ENCODE results near the gene ITGA1.
A peak's percentile ranks its signal among the peaks of the same experiment; 100 is the strongest.

Gene ITGA1

GRCh38 chr5:52840277-52841050, 52.7 kb downstream of the ITGA1 start:
- no peak overlapping the region for H3K9ac ChIP-seq (ENCODE audit: low read depth, low read length, poor library complexity)
- DNase-seq (ENCODE audit: low spot score): no peak
- no peak overlapping the region for H2BK120ac ChIP-seq (ENCODE audit: low read depth, low read length)
- no peak overlapping the region for H4K91ac ChIP-seq (ENCODE audit: low read depth, low read length, poor library complexity)
- no peak overlapping the region for H4K8ac ChIP-seq (ENCODE audit: low read depth, low read length)
- no CpG with 5 or more reads among the region's 8 CpGs for WGBS, 2 donors (ENCODE audit: extremely low coverage in 2 of 2, insufficient read length in 2 of 2, insufficient replicate concordance in 1 of 2)
- H2BK15ac ChIP-seq (ENCODE audit: low read length): no peak overlapping the region
- H3K4me3 ChIP-seq (ENCODE audit: low read length in 2 of 2): no peak overlapping the region
- no peak overlapping the region for H3K4me2 ChIP-seq (ENCODE audit: insufficient read depth, low read length, poor library complexity, severe bottlenecking)
- H2BK5ac ChIP-seq (ENCODE audit: low read length): no peak overlapping the region
- H3K18ac ChIP-seq (ENCODE audit: low read length): no peak overlapping the region
- H3K23ac ChIP-seq (ENCODE audit: low read depth, low read length, poor library complexity): no peak overlapping the region
- peaks cover 3 to 4% of the 10 kb centered on the region in 2 donors for H3K4me1 ChIP-seq (ENCODE audit: control insufficient read depth in 2 of 2, insufficient read depth in 1 of 2, low read depth in 1 of 2, low read length in 2 of 2)
- H2AFZ ChIP-seq (ENCODE audit: low read length): peak overlapping the region; percentile 48
- H2AK5ac ChIP-seq (ENCODE audit: low read depth, low read length): no peak overlapping the region
- no peaks in the 10 kb centered on the region for H3K9me3 ChIP-seq (replicated peaks in 1 of 2; ENCODE audit: control insufficient read depth in 2 of 2, insufficient read depth in 1 of 2, low read depth in 1 of 2, low read length in 2 of 2)
- no peaks in the 10 kb centered on the region for H3K79me1 ChIP-seq (ENCODE audit: low read depth, low read length)
- no peak overlapping the region for H3K14ac ChIP-seq (ENCODE audit: low read length)
- no peak overlapping the region for H2BK12ac ChIP-seq (ENCODE audit: low read length)
- H3K4ac ChIP-seq (ENCODE audit: low read length): no peak overlapping the region
- no peaks in the 10 kb centered on the region for H3K36me3 ChIP-seq (replicated peaks in 1 of 2; ENCODE audit: control insufficient read depth in 2 of 2, insufficient read depth in 2 of 2, low read length in 2 of 2)
- H3K27me3 ChIP-seq (ENCODE audit: control insufficient read depth in 3 of 3, insufficient read depth in 3 of 3, low read depth in 1 of 3, low read length in 3 of 3): no peaks in the 10 kb centered on the region
- H3K27ac ChIP-seq (replicated peaks; ENCODE audit: low read length): no peak overlapping the region

- H2BK15ac ChIP-seq (ENCODE audit: low read length): no peak overlapping the region
- no peak overlapping the region for H2BK120ac ChIP-seq (ENCODE audit: low read depth, low read length)
- peaks cover 3 to 4% of the 10 kb centered on the region in 2 donors for H3K4me1 ChIP-seq (ENCODE audit: control insufficient read depth in 2 of 2, insufficient read depth in 1 of 2, low read depth in 1 of 2, low read length in 2 of 2)
- no peak overlapping the region for H3K14ac ChIP-seq (ENCODE audit: low read length)
- no peak overlapping the region for H2AK5ac ChIP-seq (ENCODE audit: low read depth, low read length)
- no peak overlapping the region for H4K91ac ChIP-seq (ENCODE audit: low read depth, low read length, poor library complexity)
- H3K18ac ChIP-seq (ENCODE audit: low read length): no peak overlapping the region
- no peak overlapping the region for H3K4ac ChIP-seq (ENCODE audit: low read length)
- no peak overlapping the region for H2AFZ ChIP-seq (ENCODE audit: low read length)
- no peak overlapping the region for H2BK12ac ChIP-seq (ENCODE audit: low read length)
- no peak overlapping the region for H3K4me2 ChIP-seq (ENCODE audit: insufficient read depth, low read length, poor library complexity, severe bottlenecking)
- no peaks in the 10 kb centered on the region for H3K79me1 ChIP-seq (ENCODE audit: low read depth, low read length)
- no peaks in the 10 kb centered on the region for H3K9me3 ChIP-seq (replicated peaks in 1 of 2; ENCODE audit: control insufficient read depth in 2 of 2, insufficient read depth in 1 of 2, low read depth in 1 of 2, low read length in 2 of 2)
- H3K4me3 ChIP-seq (ENCODE audit: low read length in 2 of 2): no peak overlapping the region
- no peak for DNase-seq (ENCODE audit: low spot score)
- H3K9ac ChIP-seq (ENCODE audit: low read depth, low read length, poor library complexity): no peak overlapping the region
- no peak overlapping the region for H2BK5ac ChIP-seq (ENCODE audit: low read length)
- no peak overlapping the region for H3K23ac ChIP-seq (ENCODE audit: low read depth, low read length, poor library complexity)
- no peaks in the 10 kb centered on the region for H3K36me3 ChIP-seq (replicated peaks in 1 of 2; ENCODE audit: control insufficient read depth in 2 of 2, insufficient read depth in 2 of 2, low read length in 2 of 2)
- no peak overlapping the region for H3K27ac ChIP-seq (replicated peaks; ENCODE audit: low read length)
- H4K8ac ChIP-seq (ENCODE audit: low read depth, low read length): no peak overlapping the region
- no peaks in the 10 kb centered on the region for H3K27me3 ChIP-seq (ENCODE audit: control insufficient read depth in 3 of 3, insufficient read depth in 3 of 3, low read depth in 1 of 3, low read length in 3 of 3)
Measured at GRCh38 chr5:52841114-52841513, 53.4 kb downstream of the ITGA1 start.

GRCh38 chr5:52842111-52842510, 54.4 kb downstream of the ITGA1 start:
- Histone ChIP-seq H4K8ac (ENCODE audit: low read depth, low read length) (no peak overlapping the region), H2BK120ac (ENCODE audit: low read depth, low read length) (no peak overlapping the region)

GRCh38 chr5:52844885-52845284, 57.2 kb downstream of the ITGA1 start:
- H2BK120ac ChIP-seq (ENCODE audit: low read depth, low read length): no peak overlapping the region
- H2BK12ac ChIP-seq (ENCODE audit: low read length): no peak overlapping the region
- H3K9ac ChIP-seq (ENCODE audit: low read depth, low read length, poor library complexity): no peak overlapping the region
- no peak overlapping the region for H2AFZ ChIP-seq (ENCODE audit: low read length)
- H3K4me2 ChIP-seq (ENCODE audit: insufficient read depth, low read length, poor library complexity, severe bottlenecking): no peak overlapping the region
- H3K14ac ChIP-seq (ENCODE audit: low read length): no peak overlapping the region
- no peak overlapping the region for H2BK5ac ChIP-seq (ENCODE audit: low read length)
- no peaks in the 10 kb centered on the region for H3K79me1 ChIP-seq (ENCODE audit: low read depth, low read length)
- H3K23ac ChIP-seq (ENCODE audit: low read depth, low read length, poor library complexity): no peak overlapping the region
- H3K9me3 ChIP-seq (replicated peaks in 1 of 2; ENCODE audit: control insufficient read depth in 2 of 2, insufficient read depth in 1 of 2, low read depth in 1 of 2, low read length in 2 of 2): no peaks in the 10 kb centered on the region
- H3K4me3 ChIP-seq (ENCODE audit: low read length in 2 of 2): no peak overlapping the region
- no peak overlapping the region for H4K91ac ChIP-seq (ENCODE audit: low read depth, low read length, poor library complexity)
- WGBS, 2 donors (ENCODE audit: extremely low coverage in 2 of 2, insufficient read length in 2 of 2, insufficient replicate concordance in 1 of 2): no CpG with 5 or more reads among the region's 1 CpG
- peaks cover 3 to 7% of the 10 kb centered on the region in 2 donors for H3K4me1 ChIP-seq (ENCODE audit: control insufficient read depth in 2 of 2, insufficient read depth in 1 of 2, low read depth in 1 of 2, low read length in 2 of 2)
- no peak overlapping the region for H2AK5ac ChIP-seq (ENCODE audit: low read depth, low read length)
- no peak overlapping the region for H2BK15ac ChIP-seq (ENCODE audit: low read length)
- no peak overlapping the region for H3K27ac ChIP-seq (replicated peaks; ENCODE audit: low read length)
- no peak overlapping the region for H3K4ac ChIP-seq (ENCODE audit: low read length)
- H3K36me3 ChIP-seq (replicated peaks in 1 of 2; ENCODE audit: control insufficient read depth in 2 of 2, insufficient read depth in 2 of 2, low read length in 2 of 2): no peaks in the 10 kb centered on the region
- H3K18ac ChIP-seq (ENCODE audit: low read length): no peak overlapping the region
- H3K27me3 ChIP-seq (ENCODE audit: control insufficient read depth in 3 of 3, insufficient read depth in 3 of 3, low read depth in 1 of 3, low read length in 3 of 3): no peaks in the 10 kb centered on the region
- no peak for DNase-seq (ENCODE audit: low spot score)
- H4K8ac ChIP-seq (ENCODE audit: low read depth, low read length): no peak overlapping the region

More at GRCh38 chr5:52842111-52842510, 54.4 kb downstream of the ITGA1 start:
- no peaks in the 10 kb centered on the region for H3K27me3 ChIP-seq (ENCODE audit: control insufficient read depth in 3 of 3, insufficient read depth in 3 of 3, low read depth in 1 of 3, low read length in 3 of 3)
- no peak for DNase-seq (ENCODE audit: low spot score)
- H3K9me3 ChIP-seq (replicated peaks in 1 of 2; ENCODE audit: control insufficient read depth in 2 of 2, insufficient read depth in 1 of 2, low read depth in 1 of 2, low read length in 2 of 2): no peaks in the 10 kb centered on the region
- H3K4me1 ChIP-seq (ENCODE audit: control insufficient read depth in 2 of 2, insufficient read depth in 1 of 2, low read depth in 1 of 2, low read length in 2 of 2): peaks cover 3 to 7% of the 10 kb centered on the region in 2 donors
- H3K23ac ChIP-seq (ENCODE audit: low read depth, low read length, poor library complexity): no peak overlapping the region
- H2BK15ac ChIP-seq (ENCODE audit: low read length): no peak overlapping the region
- H3K27ac ChIP-seq (replicated peaks; ENCODE audit: low read length): no peak overlapping the region
- no peak overlapping the region for H2BK5ac ChIP-seq (ENCODE audit: low read length)
- H3K9ac ChIP-seq (ENCODE audit: low read depth, low read length, poor library complexity): no peak overlapping the region
- no peak overlapping the region for H3K4me3 ChIP-seq (ENCODE audit: low read length in 2 of 2)
- H2BK12ac ChIP-seq (ENCODE audit: low read length): no peak overlapping the region
- H3K4me2 ChIP-seq (ENCODE audit: insufficient read depth, low read length, poor library complexity, severe bottlenecking): no peak overlapping the region
- H2AK5ac ChIP-seq (ENCODE audit: low read depth, low read length): no peak overlapping the region
- H3K79me1 ChIP-seq (ENCODE audit: low read depth, low read length): no peaks in the 10 kb centered on the region
- H3K14ac ChIP-seq (ENCODE audit: low read length): no peak overlapping the region
- no peaks in the 10 kb centered on the region for H3K36me3 ChIP-seq (replicated peaks in 1 of 2; ENCODE audit: control insufficient read depth in 2 of 2, insufficient read depth in 2 of 2, low read length in 2 of 2)
- H3K4ac ChIP-seq (ENCODE audit: low read length): no peak overlapping the region
- H3K18ac ChIP-seq (ENCODE audit: low read length): no peak overlapping the region
- H4K91ac ChIP-seq (ENCODE audit: low read depth, low read length, poor library complexity): no peak overlapping the region
- H2AFZ ChIP-seq (ENCODE audit: low read length): no peak overlapping the region
